GM18870 (cell line): Measurements from ENCODE around the gene CPA2.
"Not testable (repeated sequence)": the region's sequence is repeated elsewhere in the genome, so short reads cannot be mapped to it uniquely, and the experiment has no call there.

Experiments used
- ATAC-seq: cut with Tn5 transposase; IDR thresholded peaks from one replicate; pipeline ENCODE4 v1.9.1; 2021; ENCODE audit warnings: moderate library complexity; ENCODE audit not compliant: unreplicated experiment

CPA2 gene

GRCh38 chr7:130266258-130266960 lies at the start of gene CPA2:
Gene CPA2 (plus strand): TSS chr7:130266863. CDS start chr7:130266882, 19 bp downstream.
- ATAC-seq, result no peak

GRCh38 chr7:130218806-130219620 lies 47.6 kb upstream of the CPA2 start:
- ATAC-seq, result no peak

- no peak for ATAC-seq
These were observed 46.8 kb upstream of the CPA2 start for GRCh38 chr7:130219871-130220270.

GRCh38 chr7:130221746-130222145 lies 44.9 kb upstream of the CPA2 start:
- ATAC-seq, result no peak

GRCh38 chr7:130223646-130224045 lies 43.0 kb upstream of the CPA2 start:
- ATAC-seq, result no peak

GRCh38 chr7:130224210-130224609 lies 42.5 kb upstream of the CPA2 start:
- no peak for ATAC-seq

- not testable (repeated sequence) for ATAC-seq
These were observed 41.7 kb upstream of the CPA2 start for GRCh38 chr7:130224923-130225322.

GRCh38 chr7:130226333-130226732 lies 40.3 kb upstream of the CPA2 start:
- ATAC-seq, result no peak

- no peak for ATAC-seq
These were observed 38.6 kb upstream of the CPA2 start for GRCh38 chr7:130227883-130228575.

GRCh38 chr7:130228840-130229502 lies 37.7 kb upstream of the CPA2 start:
- ATAC-seq, result no peak

GRCh38 chr7:130229981-130230380 lies 36.7 kb upstream of the CPA2 start:
- ATAC-seq, result not testable (repeated sequence)

GRCh38 chr7:130231792-130232191 lies 34.9 kb upstream of the CPA2 start:
- no peak for ATAC-seq

GRCh38 chr7:130232209-130232608 lies 34.5 kb upstream of the CPA2 start:
- ATAC-seq, result no peak

GRCh38 chr7:130234078-130234477 lies 32.6 kb upstream of the CPA2 start:
- ATAC-seq, result no peak

- not testable (repeated sequence) for ATAC-seq
These were observed 30.3 kb upstream of the CPA2 start for GRCh38 chr7:130236361-130236760.

- ATAC-seq, result no peak
These were observed 26.4 kb upstream of the CPA2 start for GRCh38 chr7:130240240-130240639.

- ATAC-seq, result no peak
These were observed 24.3 kb upstream of the CPA2 start for GRCh38 chr7:130242198-130243014.

GRCh38 chr7:130243486-130243885 lies 23.2 kb upstream of the CPA2 start:
- ATAC-seq, result not testable (repeated sequence)

GRCh38 chr7:130246491-130246890 lies 20.2 kb upstream of the CPA2 start:
- ATAC-seq, result not testable (repeated sequence)

- ATAC-seq, result not testable (repeated sequence)
These were observed 17.8 kb upstream of the CPA2 start for GRCh38 chr7:130248842-130249241.
